NCI-H146 treated with DMSO at 0.1 percent for 48 hours (cell line): ENCODE data around the gene ANXA4.
"Not testable (repeated sequence)": the region's sequence is repeated elsewhere in the genome, so short reads cannot be mapped to it uniquely, and the experiment has no call there.

Source experiments
- DNase-seq: peaks from one replicate; lab custom pipeline; 2025; ENCODE audit not compliant: unreplicated experiment; lab: John Stamatoyannopoulos, UW

ANXA4 gene

GRCh38 chr2:69720404-69720803 lies 21.5 kb upstream of the ANXA4 start:
- no peak for DNase-seq

- peak; percentile 54 for DNase-seq
Observed at GRCh38 chr2:69721022-69721421, 20.9 kb upstream of the ANXA4 start.

GRCh38 chr2:69723791-69724190 lies 18.1 kb upstream of the ANXA4 start:
- no peak for DNase-seq

GRCh38 chr2:69724540-69725159 lies 17.3 kb upstream of the ANXA4 start:
- DNase-seq: peak; percentile 78

GRCh38 chr2:69725706-69726360 lies 16.1 kb upstream of the ANXA4 start:
- DNase-seq: no peak

GRCh38 chr2:69729266-69729665 lies 12.7 kb upstream of the ANXA4 start:
- DNase-seq: no peak

GRCh38 chr2:69729781-69730180 lies 12.2 kb upstream of the ANXA4 start:
- no peak for DNase-seq

- DNase-seq: no peak
Observed at GRCh38 chr2:69731147-69731970, 10.6 kb upstream of the ANXA4 start.

- no peak for DNase-seq
Observed at GRCh38 chr2:69733342-69734034, 8.4 kb upstream of the ANXA4 start.

GRCh38 chr2:69734035-69734611 lies 7.8 kb upstream of the ANXA4 start:
- DNase-seq: no peak

- DNase-seq: no peak
Observed at GRCh38 chr2:69734854-69735544, 6.9 kb upstream of the ANXA4 start.

- no peak for DNase-seq
Observed at GRCh38 chr2:69735686-69736085, 6.2 kb upstream of the ANXA4 start.

GRCh38 chr2:69738149-69738548 lies 3.8 kb upstream of the ANXA4 start:
- DNase-seq: not testable (repeated sequence)

- no peak for DNase-seq
Observed at GRCh38 chr2:69740502-69740951, 1.4 kb upstream of the ANXA4 start.

GRCh38 chr2:69741229-69741574 lies 732 bp upstream of the ANXA4 start:
- peak; percentile 18 for DNase-seq

GRCh38 chr2:69742322-69742952 lies 503 bp downstream of the ANXA4 start:
- no peak for DNase-seq

GRCh38 chr2:69743847-69744264 lies 1.9 kb downstream of the ANXA4 start:
- no peak for DNase-seq

GRCh38 chr2:69744456-69744855 lies 2.5 kb downstream of the ANXA4 start:
- no peak for DNase-seq

- DNase-seq: no peak
Observed at GRCh38 chr2:69745035-69745434, 3.1 kb downstream of the ANXA4 start.

- DNase-seq: no peak
Observed at GRCh38 chr2:69750246-69750645, 8.3 kb downstream of the ANXA4 start.
